Activated T-cell treated with anti-CD3 and anti-CD28 coated beads, Interleukin-2, amount 50 U/mL, for 48 hours (primary cell): ENCODE data around the gene PACSIN2.
"Not testable (repeated sequence)": the region's sequence is repeated elsewhere in the genome, so short reads cannot be mapped to it uniquely, and the experiment has no call there.

Experiments used
- DNase-seq, 2 experiments: peaks; one replicate each; pipeline ENCODE4 v3.0.0-alpha.2; 2020

Gene PACSIN2

DNA sequence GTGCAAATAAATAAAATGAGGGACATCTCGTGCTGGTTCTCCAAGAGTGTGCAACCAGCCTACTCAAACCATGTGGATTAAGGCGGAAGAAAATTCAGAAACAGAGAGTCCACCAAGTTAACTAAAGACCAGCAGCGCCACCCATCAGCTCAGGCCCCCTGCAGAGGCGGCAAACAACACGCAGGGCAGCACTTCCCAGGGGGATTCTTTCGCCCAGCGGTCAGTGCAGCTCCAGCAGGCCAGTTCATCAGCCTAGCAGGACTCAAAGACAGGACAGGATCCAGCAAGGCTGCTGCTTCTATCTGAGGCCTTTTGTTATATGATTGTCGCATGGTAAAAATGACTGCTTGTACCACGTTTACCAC lies 51.7 kb downstream of the PACSIN2 start:
- DNase-seq: no peak

DNA sequence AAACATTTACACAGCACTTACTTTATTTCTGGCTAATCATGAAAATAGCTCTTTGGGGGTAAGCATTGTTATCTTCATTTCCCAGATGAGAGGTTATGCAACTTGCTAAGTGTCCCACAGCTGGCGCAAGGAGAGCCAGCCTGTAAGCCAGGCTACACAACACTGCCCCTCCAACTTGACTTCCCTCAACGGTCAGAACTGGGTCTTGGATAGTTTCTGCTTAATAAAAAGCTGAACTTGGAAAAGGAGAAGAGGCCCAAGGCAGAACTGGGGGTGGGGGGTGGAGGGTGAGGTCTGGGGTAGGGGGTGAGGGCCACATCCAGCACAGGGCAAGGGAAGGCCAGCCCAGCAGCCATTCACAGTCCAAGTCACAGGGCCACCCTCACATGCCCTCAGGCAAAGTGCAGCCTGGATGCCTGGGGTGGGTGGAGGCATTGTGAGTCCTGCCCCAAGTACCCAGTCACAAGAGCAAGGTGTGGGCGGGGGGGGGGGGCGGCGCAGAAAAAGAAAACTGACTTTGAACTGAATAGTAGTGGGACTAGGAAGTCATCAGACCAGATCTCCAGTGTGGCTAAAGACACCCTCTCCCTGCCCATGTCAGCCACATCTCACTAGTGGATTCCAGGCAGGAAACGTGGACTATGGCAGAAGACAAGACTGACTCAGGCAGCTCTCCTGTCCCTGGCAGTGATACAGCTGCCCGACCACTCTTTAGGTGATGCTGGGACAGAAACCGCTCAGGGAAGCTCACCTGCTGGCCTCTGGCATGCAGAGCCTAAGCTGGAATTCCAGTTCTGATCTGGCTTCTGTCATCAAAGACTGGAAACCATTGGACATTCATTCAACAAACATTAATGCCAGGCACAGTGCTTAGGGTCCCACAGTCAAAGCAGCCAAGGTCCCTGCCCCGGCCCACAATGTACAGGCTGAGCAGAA lies 52.4 kb downstream of the PACSIN2 start:
- DNase-seq: no peak

DNA sequence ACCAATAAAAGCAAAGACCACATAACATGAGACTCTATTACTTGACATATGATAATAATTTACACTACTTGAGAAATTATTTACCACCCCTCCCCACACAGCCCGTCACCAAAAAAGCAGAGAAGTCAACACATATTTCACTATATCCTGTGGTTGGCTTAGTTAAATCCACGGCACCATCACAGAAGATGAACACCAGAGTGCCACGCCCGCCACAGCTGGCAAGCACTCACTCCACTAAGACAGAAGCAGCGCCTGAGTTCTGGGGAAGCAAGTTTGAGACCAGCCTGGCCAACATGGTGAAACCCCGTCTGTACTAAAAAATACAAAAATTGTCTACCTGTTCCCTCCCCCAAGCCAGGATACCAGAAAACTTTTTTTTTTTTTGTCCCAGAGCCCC lies 53.1 kb downstream of the PACSIN2 start:
- no peak for DNase-seq

DNA sequence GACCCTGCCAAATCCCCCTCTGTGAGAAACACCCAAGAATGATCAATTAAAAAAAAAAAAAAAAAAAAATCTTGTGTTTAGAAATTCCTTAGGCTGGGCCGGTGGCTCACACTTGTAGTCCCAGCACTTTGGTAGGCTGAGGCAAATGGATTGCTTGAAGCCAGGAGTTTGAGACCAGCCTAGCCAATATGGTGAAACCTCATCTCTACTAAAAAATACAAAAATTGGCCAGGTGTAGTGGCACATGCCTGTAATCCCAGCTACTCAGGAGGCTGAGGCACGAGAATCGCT lies 53.6 kb downstream of the PACSIN2 start:
- not testable (repeated sequence) for DNase-seq

DNA sequence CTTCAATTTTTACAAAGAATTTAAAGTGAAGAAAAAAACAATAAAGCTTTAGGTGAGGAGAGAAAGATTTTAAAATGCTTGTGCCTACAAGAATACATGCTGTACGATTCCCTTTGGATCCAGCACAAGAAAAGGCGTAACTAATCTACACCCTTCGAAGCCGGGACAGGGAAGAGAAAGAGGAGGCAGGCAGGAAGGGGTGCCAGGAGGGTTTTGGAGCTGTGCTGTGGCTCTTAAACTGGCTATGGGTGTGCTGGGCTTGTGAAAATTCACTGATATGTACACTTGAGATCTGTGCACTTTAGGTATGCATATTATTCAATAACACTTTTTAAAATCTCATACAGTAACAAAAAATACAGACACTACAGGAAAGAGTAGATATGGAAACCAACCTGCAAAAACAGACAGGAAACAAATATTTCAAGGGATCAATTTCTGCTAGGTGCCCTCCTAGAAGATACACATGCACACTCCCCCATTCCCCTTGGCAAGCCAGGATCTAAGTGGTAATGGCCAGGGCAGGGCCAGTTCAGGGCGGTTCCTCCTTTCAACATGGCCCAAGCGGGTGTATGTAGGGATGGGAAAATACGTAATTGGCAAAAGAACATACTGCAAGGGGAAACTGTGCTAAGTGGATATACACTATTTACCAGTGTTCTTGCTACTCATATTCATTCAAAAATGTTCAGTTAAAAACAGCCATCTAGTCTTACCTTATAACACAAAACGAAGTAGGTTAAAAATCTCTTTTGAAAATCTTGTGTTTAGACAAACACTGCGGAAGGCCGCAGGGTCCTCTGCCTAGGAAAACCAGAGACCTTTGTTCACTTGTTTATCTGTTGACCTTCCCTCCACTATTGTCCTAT lies 54.2 kb downstream of the PACSIN2 start:
- DNase-seq: no peak

GRCh38 chr22:42959576-42960509 lies 55.1 kb downstream of the PACSIN2 start:
- DNase-seq: no peak

DNA sequence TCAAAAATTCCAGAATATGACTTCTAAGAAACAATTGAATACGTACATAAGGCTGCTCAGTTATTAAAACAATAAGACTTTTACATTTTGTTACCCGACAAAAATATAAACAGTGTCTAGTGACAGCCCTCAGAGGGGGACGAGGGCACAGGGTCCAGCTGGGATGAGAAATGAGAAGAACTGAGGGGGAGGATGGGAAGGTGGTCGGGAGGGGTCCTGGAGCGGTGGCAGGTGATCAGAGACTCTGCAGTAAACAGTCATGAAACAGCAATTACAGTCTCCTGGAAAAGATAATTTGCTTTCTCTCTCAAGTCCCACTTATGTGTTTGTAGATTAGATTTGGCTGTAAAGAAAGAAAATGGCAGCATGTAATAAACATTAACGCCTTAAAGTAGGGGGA lies 56.0 kb downstream of the PACSIN2 start:
- DNase-seq: no peak

- DNase-seq: no peak
These were observed 57.0 kb downstream of the PACSIN2 start for GRCh38 chr22:42957958-42958357.

DNA sequence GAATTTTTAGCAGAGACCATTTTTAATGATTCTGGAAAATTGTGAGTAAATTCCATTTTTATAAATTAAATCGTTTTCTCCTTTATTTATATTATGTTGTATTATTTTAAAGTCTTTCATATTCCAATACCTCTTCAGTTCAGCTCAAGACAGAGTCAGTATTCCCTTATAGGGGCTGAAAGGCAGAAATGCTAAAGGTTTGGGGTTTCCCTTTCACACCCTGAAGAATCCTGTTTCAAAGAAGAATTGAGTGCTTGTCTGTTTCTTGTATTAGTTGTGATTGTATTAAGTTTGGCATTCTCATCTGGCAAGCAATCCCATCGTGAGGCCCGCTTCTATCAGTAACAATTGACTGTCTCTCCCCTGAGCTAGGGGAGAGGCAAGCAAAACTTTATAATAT lies 57.4 kb downstream of the PACSIN2 start:
- DNase-seq: no peak

DNA sequence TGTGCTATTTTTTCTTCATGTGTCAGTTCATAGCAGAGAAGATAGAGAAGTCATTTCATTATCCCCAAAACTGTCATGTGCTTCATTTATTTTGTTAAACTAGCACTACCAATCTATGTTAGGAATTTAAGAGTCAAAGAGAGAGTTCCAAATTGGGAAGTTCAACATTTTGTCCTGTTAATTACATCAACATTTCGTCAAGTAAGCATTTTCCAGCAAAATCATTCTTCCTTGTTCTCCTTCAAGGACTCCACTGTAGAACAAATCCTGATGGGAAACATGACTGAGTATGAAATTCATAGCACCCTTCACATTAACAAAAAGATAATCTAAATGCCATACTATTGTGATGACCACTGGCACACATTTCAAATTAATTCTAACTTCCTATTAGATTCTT lies 59.1 kb downstream of the PACSIN2 start:
- no peak for DNase-seq

DNA sequence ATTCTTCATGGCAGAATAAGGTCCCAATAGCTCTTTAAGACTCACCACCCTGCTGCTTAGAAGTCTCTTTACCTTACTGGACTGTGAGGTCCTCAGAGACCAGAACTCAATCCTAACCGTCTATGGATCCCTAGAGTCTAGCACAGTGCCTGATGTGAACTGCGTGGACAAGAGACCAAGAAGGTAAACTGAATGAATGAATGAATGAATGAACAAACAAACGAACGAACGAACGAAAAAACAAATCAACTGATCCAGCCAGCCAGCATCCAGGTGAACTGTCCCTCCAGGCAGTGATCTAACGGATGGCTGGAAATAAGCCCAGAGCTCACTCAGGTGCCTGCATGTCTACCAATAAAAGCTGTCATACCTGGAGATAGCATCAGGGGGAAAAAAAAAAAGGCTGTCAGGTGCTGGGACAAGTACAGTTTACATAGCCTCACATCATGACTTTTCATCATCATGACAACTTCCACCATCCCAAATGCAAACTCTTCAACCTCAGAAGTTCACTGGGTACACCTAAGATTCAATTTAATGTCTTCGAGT lies 59.8 kb downstream of the PACSIN2 start:
- no peak for DNase-seq

DNA sequence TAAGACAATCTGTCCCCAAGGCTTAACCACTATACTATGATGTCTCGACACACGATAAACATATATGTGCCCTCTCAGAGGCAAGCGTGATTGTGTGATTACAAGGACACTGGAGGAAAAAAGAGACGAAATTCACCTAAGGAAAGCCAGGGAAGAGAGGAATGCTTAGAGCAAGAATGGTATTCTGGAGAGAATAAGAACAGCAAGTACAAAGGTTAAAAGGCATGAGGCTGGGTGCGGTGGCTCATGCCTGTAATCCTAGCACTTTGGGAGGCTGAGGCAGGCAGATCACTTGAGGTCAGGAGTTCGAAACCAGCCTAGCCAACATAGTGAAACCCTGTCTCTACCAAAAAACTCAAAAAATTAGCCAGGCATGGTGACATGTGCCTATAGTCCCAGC lies 61.2 kb downstream of the PACSIN2 start:
- DNase-seq: not testable (repeated sequence)

GRCh38 chr22:42951093-42951710 lies 63.7 kb downstream of the PACSIN2 start:
- no peak for DNase-seq

DNA sequence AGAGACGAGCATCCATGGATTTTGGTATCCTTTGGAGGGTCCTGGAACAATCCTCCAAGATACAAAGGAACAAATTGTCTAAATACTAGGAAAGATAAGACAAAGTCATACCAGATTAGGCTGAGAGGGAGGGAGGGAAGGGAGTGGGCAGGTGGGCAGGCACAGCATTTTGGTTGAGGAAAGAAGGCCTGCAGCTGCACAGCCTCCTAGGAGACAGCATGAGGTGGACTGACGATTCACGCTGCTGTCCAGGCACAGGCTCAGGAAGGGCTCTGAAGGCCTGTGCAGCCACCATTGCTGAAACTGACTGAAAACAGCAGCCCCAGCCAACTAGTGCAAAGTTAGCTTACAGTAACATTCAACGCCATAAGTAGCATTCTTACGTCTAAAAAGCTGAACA lies 64.7 kb downstream of the PACSIN2 start:
- no peak for DNase-seq

GRCh38 chr22:42949159-42949558 lies 65.8 kb downstream of the PACSIN2 start:
- no peak for DNase-seq

DNA sequence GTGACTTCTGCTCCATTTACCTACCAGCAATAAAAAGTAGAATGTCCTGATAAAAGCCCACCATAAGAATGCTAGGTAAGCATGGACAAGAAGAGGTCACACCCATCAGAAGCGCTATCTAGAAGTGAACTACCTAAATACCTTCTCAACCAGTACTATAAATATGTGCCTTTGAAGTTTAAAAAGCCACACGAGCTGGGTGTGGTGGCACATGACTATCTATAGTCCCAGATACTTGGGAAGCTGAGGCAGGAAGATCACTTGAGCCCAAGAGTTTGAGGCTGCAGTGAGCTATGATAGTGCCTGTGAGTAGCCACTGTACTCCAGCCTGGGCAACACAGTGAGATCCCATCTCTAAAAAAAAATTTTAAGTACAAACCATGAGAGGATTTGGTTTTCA lies 66.7 kb downstream of the PACSIN2 start:
- DNase-seq: no peak

- DNase-seq: no peak
These were observed 67.5 kb downstream of the PACSIN2 start for GRCh38 chr22:42947211-42947990.

DNA sequence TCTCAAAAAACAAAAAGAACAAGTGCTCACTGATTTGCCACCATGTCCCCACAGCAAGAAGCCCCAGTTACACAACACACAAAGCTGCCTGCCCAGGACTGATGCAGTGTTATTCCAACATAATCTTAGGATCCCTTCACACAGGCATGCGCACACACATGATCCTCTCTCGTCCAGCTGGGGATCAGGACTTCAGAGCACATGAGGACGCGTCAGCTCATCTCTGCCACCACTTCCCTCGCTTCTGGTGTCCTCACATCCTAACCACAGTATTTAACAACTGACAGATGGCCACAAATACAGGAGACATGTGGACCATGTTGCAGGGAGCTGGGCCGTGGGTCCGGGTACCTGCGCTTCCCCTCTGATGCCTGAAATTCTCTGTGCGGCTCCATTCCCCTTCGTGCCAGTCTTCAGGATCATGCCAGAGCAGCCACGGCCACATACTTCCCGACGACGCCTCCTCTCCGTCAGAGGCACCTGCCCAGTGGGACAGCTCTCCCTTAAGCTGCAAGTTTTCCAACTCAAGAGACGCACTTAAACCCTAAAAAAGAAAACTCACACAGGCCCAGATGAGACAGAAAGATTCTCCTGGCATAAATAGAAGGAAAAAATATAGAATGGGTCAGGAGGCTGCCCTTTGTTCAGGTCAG lies 68.3 kb downstream of the PACSIN2 start:
- DNase-seq: no peak

DNA sequence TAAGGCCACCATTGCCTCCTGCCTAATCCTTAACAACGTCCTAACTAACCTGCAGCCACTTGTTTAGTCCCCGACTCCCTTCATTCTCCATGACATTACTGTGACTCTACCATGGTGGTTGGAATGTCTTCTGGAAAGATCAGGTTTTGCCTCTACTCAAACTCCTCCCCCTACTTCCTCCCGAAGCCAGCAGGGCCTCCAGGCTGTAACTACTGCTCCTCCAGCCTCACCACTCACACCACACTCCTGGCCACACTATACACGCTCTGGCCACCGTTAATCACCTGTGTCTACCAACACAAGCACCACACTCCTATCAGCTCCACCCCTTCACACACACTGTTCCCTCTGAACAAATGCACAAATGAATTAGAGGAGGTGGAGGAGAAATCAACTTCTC lies 69.2 kb downstream of the PACSIN2 start:
- DNase-seq: no peak

GRCh38 chr22:42945027-42945426 lies 69.9 kb downstream of the PACSIN2 start:
- no peak for DNase-seq

DNA sequence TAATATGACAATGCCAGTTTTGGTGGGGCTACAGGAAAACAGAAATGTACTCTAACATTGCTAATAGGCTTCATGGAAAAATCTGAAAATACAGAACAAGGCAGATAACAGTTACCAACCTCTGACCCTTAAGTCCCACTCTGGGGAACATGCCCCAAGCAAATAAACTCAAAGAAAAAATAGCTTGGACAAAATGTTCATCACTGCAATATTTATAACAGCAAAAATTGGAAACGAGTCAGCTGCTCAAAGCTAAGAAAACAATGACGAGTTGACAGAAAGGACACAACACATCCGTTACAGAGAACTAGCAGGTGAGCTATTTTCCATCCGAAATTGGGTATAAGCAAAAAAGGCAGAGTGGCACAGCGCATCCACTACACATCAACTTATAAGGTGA lies 70.5 kb downstream of the PACSIN2 start:
- no peak for DNase-seq
